ENCODE data around the gene TMEM163. TPM values are rescaled to one million over a fixed set of nuclear protein-coding genes. Genes with fewer than 3 reads are reported as not detected.

Gene TMEM163
- total RNA-seq, 1 donor, result not detected

DNA sequence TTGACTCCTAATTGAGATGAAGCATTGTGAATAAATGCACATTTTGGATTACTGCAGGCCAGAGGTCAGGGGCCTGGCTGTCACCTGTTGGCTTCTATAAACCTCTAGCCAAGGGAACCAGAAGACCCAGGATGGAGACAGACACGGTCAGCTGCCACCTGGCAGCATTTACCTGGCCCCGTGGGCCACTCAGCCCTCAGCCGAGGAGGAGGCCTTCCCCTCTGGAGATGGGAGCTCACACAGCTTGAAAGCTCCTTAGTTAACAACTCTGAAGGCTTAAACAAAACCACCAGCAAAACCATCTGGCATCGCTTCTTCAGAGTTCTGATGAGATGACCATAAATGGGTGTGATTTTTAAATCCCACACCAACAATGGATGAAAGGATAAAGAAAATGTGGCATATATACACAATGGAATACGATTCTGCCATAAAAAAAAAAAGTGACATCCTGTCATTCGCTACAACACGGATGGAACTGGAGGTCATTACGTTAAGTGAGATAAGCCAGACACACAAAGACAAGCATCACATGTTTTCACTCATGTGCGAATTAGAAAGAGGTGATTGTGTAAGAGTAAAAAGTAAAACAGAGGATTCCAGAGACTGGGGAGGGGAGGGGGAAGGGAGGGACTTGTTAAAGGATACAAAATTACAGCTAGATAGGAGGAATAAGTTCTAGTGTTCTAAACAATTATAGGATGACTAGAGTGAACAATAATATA lies 218.4 kb downstream of the TMEM163 start:
- no peaks in the 10 kb centered on the region for H3K36me3 ChIP-seq (ENCODE audit: insufficient read depth, low read length)

DNA sequence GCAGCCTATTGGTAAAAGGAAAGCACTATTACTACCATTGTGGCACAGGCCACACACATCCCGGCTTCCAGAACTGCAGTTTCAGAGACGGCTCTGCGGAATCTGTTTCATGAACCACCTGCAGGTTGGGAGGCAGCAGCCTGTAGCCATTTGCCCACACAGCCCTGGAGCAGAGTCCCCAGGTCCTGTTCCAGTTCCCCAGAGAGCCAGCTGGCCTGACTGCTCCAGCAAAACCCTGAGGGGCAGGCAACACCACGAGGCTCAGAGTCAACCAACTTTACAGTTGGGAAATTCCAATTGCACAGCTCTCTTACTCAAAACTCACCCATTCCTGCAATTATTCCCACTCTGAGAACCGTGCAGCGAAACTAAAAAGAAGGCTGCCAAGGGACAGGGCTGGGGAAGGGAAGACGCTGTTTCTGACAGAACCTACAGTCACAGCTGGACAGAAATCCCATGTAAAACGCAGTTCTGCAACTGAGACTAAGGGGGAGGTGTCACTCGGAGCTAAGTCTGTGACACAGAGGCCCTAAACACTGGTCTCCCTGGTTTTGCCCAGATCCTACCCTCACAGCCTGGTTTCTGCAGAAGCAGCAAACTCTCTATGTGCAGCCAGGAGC lies 219.4 kb downstream of the TMEM163 start:
- DNase-seq (ENCODE audit: insufficient read length, low spot score, missing footprints), result no peak
- Histone ChIP-seq H3K27me3 (ENCODE audit: insufficient read depth, low read length) (peaks cover 6% of the 10 kb centered on the region), H3K27ac (ENCODE audit: low read depth, low read length) (no peak overlapping the region), H3K4me3 (ENCODE audit: insufficient read depth, low read length) (no peak overlapping the region), H4K20me1 (ENCODE audit: insufficient read depth, low read length) (no peaks in the 10 kb centered on the region), H3K79me2 (ENCODE audit: insufficient read depth, low read length) (no peaks in the 10 kb centered on the region), H2AFZ (ENCODE audit: low read length) (no peak overlapping the region), H3K4me1 (ENCODE audit: insufficient read depth, low read length) (no peaks in the 10 kb centered on the region), H3K9me3 (ENCODE audit: low read depth, low read length) (no peaks in the 10 kb centered on the region), H3K36me3 (ENCODE audit: insufficient read depth, low read length) (no peaks in the 10 kb centered on the region), H3K4me2 (ENCODE audit: insufficient read depth, low read length) (no peak overlapping the region)
- no peak for TF ChIP-seq CTCF (IDR thresholded peaks at IDR 0.05; ENCODE audit: extremely low read depth, low read depth, low read length)

More for the DNA sequence above, 218.4 kb downstream of the TMEM163 start:
- Histone ChIP-seq H3K4me3 (ENCODE audit: insufficient read depth, low read length) (no peak overlapping the region), H3K27ac (ENCODE audit: low read depth, low read length) (no peak overlapping the region), H3K4me1 (ENCODE audit: insufficient read depth, low read length) (no peaks in the 10 kb centered on the region), H3K79me2 (ENCODE audit: insufficient read depth, low read length) (no peaks in the 10 kb centered on the region), H4K20me1 (ENCODE audit: insufficient read depth, low read length) (no peaks in the 10 kb centered on the region), H3K4me2 (ENCODE audit: insufficient read depth, low read length) (no peak overlapping the region), H2AFZ (ENCODE audit: low read length) (no peak overlapping the region), H3K9me3 (ENCODE audit: low read depth, low read length) (no peaks in the 10 kb centered on the region), H3K27me3 (ENCODE audit: insufficient read depth, low read length) (peaks cover 6% of the 10 kb centered on the region)
- no peak for DNase-seq (ENCODE audit: insufficient read length, low spot score, missing footprints)
- TF ChIP-seq CTCF (IDR thresholded peaks at IDR 0.05; ENCODE audit: extremely low read depth, low read depth, low read length), result no peak

DNA sequence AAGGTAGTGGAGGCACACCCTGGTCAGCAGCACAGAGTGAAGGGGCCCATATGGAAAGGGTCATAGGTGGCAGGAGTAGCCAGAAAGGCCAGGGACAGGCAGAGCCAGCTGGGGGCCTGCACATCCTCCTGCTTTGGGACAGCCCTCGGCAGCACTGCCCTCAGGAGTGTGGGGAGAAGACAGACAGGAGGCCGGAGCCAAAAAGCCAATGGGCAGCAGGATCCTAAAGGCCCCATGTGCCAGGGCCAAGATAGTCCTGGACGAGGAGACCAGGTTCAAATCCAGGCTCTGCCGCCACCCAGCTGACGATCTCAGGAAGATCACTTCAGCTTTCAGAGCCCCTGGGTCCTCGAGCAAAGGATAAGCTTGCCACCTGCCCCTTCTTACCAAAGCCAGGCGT lies 220.1 kb downstream of the TMEM163 start:
- no peak overlapping the region for H3K27ac ChIP-seq (ENCODE audit: low read depth, low read length)
- H3K9me3 ChIP-seq (ENCODE audit: low read depth, low read length), result no peaks in the 10 kb centered on the region
- H3K4me2 ChIP-seq (ENCODE audit: insufficient read depth, low read length), result no peak overlapping the region
- H3K4me3 ChIP-seq (ENCODE audit: insufficient read depth, low read length), result no peak overlapping the region
- H2AFZ ChIP-seq (ENCODE audit: low read length), result no peak overlapping the region
- H3K27me3 ChIP-seq (ENCODE audit: insufficient read depth, low read length), result peaks cover 6% of the 10 kb centered on the region
- no peaks in the 10 kb centered on the region for H3K36me3 ChIP-seq (ENCODE audit: insufficient read depth, low read length)
- H4K20me1 ChIP-seq (ENCODE audit: insufficient read depth, low read length), result no peaks in the 10 kb centered on the region
- TF ChIP-seq CTCF (IDR thresholded peaks at IDR 0.05; ENCODE audit: extremely low read depth, low read depth, low read length), result no peak
- no peaks in the 10 kb centered on the region for H3K79me2 ChIP-seq (ENCODE audit: insufficient read depth, low read length)
- no peak for DNase-seq (ENCODE audit: insufficient read length, low spot score, missing footprints)
- H3K4me1 ChIP-seq (ENCODE audit: insufficient read depth, low read length), result no peaks in the 10 kb centered on the region

DNA sequence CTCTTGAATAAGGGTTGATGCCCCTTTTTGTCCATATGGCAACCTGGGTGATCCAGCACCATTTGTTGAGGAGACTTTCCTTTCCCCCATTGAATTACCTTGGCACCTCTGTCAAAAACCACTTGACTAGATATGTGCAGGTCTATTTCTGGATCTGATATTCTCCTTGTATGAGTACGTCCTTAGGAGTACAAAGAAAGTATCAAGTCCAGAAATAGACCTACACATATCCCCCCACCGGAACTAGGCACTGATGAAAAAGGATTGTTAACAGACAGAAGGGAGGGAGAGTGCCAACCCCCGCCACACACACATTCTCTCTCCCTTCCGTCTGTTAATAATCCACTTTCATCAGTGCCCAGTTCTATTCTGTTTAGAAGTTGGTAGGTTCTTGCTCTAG lies 225.0 kb downstream of the TMEM163 start:
- no peak overlapping the region for H3K27ac ChIP-seq (ENCODE audit: low read depth, low read length)
- no peaks in the 10 kb centered on the region for H3K36me3 ChIP-seq (ENCODE audit: insufficient read depth, low read length)
- H3K4me1 ChIP-seq (ENCODE audit: insufficient read depth, low read length), result no peaks in the 10 kb centered on the region
- no peak for DNase-seq (ENCODE audit: insufficient read length, low spot score, missing footprints)
- no peak overlapping the region for H2AFZ ChIP-seq (ENCODE audit: low read length)
- no peak overlapping the region for H3K4me3 ChIP-seq (ENCODE audit: insufficient read depth, low read length)
- H3K9me3 ChIP-seq (ENCODE audit: low read depth, low read length), result no peaks in the 10 kb centered on the region
- TF ChIP-seq CTCF (IDR thresholded peaks at IDR 0.05; ENCODE audit: extremely low read depth, low read depth, low read length), result no peak
- no peaks in the 10 kb centered on the region for H4K20me1 ChIP-seq (ENCODE audit: insufficient read depth, low read length)
- no peak overlapping the region for H3K4me2 ChIP-seq (ENCODE audit: insufficient read depth, low read length)
- H3K27me3 ChIP-seq (ENCODE audit: insufficient read depth, low read length), result peaks cover 2% of the 10 kb centered on the region
- no peaks in the 10 kb centered on the region for H3K79me2 ChIP-seq (ENCODE audit: insufficient read depth, low read length)

Measured in osteoblast (primary cell).